ENCODE measurements around the gene ALKBH4.
"Not testable (repeated sequence)": the region's sequence is repeated elsewhere in the genome, so short reads cannot be mapped to it uniquely, and the experiment has no call there.

ALKBH4 gene

GRCh38 chr7:102478314-102479208 is 13.9 kb upstream of the ALKBH4 start, which contains the start of gene POLR2J:
Gene POLR2J, minus strand, starts transcription at chr7:102478922. Its CDS starts 62 bp downstream, at chr7:102478860.
- peak; percentile 16 to 87 for DNase-seq

GRCh38 chr7:102474736-102475435 is 10.2 kb upstream of the ALKBH4 start:
- DNase-seq: not testable (repeated sequence)

- not testable (repeated sequence) for DNase-seq
These were observed 9.5 kb upstream of the ALKBH4 start for GRCh38 chr7:102474116-102474515.

DNA sequence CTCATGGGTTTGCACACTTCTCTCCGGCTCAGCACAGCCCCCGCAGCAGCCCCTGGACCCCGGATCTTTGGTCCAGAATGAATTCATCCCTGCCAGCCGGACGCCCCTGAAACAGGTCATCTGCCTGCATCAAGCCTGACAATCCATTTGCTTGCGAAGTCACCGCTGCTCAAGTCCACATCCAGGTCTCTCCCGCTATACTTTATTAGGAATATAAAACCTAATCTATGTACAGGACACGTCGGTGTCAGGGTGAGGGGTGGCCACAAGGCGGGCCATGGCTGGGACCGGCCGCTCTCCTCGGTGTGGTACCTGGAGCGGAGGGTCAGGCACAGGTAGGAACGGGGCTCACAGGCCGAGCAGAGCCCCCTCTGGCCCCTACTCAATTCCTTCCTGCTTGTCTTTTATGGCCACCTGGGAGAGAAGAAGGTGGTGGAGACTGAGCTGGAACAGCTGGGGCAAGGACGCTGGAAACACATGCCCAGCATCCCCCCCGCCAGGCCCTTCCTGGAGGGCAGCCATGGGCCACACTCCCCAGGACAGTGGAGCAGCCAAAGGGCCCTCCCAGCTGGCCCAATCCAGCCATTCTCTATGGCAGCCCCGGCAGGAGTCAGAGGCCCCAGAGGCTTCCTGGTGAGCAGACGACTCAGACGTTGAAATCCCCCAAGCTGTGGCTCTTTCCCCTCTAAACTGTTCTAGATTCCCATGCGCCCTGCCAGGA is 8.8 kb upstream of the ALKBH4 start:
- no peak for DNase-seq

DNA sequence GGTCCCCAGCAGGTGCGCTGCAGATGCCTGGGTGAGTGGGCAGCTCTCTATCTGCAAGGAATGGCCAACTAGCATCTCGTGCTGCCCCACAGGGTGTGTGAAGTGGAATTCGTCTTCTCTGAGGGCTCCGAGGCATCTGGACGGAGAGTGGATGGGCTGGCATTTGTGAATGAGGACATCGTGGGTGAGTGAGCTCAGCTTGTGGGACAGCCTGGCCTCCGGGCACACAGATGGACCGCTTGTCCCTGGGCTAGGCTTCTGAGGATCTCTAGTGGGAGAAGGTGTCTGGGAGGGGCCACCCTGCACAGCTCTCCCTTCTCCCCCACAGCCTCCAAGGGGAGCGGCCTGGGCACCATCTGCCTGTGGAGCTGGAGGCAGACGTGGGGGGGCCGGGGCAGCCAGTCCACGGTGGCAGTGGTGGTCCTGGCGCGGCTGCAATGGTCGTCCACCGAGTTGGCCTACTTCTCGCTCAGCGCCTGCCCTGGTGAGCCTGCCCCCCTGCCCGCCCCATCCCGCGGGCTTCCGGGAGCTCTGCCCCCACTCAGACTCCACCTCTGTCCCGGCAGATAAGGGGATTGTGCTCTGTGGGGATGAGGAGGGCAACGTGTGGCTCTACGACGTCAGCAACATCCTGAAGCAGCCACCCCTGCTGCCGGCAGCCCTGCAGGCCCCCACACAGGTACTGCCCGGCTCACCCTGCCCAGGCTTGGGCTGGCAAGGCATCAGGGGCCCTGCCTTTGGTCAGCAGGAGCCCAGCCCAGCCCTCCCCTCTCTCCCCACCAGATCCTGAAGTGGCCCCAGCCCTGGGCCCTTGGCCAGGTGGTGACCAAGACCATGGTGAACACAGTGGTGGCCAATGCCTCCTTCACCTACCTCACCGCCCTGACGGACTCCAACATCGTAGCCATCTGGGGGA is 7.7 kb upstream of the ALKBH4 start:
- no peak for DNase-seq

DNA sequence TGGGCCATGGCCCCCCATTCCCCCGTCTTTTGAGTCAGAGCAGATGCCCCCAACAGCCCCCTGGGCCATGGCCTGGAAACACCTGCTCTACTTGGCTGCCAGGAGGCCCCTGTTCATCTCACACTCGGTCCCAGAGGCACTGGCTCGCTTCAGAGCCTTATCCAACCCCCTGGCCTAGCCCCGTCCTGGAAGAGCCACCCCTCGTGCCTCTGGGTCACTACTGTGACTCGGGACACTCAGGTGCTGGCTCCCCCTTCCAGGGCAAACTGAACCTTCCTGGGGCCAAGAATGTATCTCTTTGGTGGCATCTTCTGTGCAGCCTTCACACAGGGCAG is 7.1 kb upstream of the ALKBH4 start:
- no peak for DNase-seq

DNA sequence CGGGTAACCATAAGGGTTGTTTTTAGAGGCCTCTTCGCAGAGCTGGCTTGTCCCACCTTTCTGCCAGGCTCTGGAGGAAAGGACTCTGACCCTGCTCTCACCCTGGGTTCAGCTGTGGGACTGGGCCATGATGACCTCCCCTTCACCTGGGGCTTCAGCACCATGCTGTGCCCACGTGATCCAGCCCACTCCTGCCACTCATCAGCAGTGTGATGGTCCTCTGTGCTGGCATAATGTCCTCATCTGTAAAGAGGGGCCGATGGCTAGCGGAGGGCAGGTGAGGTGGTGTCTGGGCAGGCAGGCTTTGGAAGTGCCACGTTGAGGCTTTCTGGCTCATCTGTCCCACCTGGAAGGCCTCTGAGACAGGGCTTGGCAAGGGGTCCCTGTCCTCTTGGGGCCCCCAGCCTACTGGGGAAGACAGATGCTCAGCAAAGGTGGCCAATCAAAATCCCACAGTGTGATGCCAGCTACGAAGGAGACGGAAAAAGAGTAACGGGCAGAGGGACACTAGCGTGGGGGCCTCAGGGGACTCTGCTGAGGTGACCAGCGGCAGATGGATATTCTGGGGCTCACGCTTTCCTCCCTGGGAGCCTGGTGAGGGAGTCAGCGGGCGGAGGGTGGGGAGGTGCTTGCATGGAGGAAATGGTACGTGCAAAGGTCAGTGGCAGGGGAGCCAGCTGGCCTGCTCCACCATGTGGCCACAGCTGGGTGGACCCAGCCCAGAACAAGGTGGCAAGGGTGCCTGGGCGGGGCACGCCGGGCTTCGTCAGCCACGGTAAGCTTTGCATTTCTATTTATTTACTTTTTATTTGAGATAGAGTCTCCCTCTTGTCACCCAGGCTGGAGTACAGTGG is 5.5 kb upstream of the ALKBH4 start:
- DNase-seq: no peak

DNA sequence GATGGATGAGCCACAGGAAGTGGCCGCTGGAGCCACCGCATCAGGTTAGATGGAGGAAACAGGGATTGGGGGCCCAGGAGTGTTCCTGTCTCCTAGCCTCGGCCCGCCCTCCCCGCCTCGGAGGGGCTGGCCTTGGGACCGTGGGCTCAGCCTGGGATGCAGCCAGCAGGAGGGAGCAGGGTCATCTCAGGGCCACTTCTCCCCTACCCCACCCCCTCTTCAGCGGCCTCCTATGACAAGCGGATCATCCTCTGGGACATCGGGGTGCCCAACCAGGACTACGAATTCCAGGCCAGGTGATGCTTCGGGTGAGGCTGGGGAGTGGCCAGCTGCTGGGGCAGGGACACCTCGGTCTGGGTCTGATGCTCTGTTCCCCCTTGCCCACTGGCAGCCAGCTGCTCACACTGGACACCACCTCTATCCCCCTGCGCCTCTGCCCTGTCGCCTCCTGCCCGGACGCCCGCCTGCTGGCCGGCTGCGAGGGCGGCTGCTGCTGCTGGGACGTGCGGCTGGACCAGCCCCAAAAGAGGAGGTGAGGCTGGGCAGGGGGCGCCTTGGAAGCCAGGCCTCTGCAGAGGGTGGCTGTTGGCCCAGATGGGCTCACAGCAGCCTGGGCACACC is 4.8 kb upstream of the ALKBH4 start:
- DNase-seq: no peak

DNA sequence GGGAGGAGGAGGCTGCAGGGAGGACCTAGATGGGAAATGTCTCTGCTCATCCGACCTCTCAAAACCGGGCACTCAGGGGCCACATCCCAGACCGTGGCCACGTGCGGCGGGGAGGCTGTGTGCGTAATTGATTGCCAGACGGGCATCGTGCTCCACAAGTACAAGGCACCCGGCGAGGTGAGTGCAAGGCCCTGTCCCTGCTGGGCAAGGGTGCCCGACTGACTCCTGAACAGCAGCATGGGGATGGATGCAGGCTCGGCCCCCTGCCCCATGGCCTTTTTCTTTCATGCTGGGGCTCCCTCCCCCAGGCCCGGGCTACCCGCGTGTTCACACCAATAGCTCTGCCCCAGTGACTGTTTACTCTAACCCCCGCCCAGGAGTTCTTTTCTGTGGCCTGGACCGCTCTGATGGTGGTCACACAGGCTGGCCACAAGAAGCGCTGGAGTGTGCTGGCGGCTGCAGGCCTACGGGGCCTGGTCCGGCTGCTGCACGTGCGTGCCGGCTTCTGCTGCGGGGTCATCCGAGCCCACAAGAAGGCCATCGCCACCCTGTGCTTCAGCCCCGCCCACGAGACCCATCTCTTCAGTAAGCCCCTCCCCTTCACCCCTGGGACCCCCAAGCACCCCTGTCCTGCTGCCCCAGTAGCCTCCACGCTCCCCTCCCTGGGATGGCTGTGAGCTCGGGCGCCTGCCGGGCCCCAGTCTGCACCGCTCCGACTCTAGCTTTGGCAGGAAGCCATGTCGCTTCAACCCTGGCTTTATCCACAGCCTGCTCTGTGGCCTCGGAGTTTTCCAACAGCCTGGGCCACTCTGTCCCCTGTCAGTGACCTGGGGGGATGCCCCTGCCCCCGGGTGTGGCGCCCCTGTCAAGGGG is 4.1 kb upstream of the ALKBH4 start:
- DNase-seq: no peak

- no peak for DNase-seq
These were observed 3.2 kb upstream of the ALKBH4 start for GRCh38 chr7:102467581-102468477.

DNA sequence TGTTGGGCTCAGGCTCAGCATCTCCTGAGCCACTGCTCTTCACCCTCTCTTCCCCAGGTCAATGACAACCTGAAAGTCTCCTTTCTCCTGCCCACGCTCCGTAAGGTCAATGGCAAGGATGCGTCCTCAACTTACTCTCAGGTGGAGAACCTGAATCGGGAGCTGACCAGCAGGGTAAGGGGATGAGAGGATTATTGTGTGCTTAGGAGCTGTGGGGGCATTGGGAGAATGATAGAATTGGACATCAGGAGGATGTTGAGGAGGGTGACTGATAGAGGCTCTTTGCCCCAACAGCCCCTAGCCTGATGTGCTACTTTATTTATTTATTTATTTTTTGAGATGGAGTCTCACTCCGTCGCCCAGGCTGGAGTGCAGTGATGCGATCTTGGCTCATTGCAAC is 1.4 kb upstream of the ALKBH4 start:
- no peak for DNase-seq

DNA sequence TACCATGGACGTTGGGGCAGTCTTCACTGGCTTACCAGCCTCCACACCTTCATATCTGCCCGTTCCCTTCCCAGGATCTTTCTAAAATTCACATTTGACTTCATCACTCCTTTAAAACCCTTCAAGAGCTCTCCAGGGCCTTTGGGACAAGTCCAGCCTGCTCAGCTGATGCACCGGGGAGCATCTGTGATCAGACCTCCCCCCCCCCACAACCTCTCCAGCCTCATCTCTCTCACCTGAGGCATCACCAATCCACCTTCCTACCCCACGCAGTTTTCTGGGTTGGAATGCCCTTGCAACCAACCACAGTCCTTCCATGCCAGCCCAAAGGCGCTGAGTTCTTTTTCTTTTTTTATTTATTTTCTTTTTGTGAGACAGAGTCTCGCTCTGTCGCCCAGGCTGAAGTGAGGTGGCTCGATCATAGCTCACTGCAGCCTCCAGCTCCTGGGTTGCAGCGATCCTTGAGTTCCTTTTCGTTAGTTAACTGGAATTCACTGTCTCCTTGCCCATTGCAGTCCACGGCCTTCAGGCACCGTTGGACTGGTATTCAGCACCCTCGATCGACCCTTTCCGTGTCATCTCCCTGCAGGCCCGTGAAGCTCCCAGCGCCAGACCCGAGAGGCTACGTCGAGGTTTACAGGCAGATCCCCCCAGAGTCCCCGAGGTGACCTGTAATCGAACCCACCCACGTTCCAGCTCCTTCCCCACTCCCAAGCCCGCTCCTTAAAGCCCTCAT is 654 bp downstream of the ALKBH4 start:
- DNase-seq: peak; percentile 5 to 23

DNA sequence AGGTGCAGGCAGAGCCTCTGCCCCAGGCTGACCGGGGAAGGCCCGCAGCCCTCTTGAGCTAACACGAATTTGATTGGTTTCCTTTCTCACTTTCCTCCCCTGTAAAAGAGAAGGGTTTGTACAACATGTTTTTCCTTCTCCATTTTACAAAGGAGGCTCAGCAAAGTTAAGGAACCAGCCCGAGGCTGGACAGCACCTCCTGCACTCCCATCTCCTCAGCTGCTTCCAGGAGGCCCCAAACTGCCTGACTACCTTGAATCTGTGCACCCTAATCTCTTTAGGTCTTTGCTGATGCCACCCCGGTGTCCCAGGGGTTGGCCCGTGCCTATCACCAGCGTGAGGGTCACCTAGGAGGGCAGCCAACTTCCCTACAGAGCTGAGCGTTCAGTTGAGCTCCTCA is 4.2 kb downstream of the ALKBH4 start:
- no peak for DNase-seq

- no peak for DNase-seq
These were observed 5.3 kb downstream of the ALKBH4 start for GRCh38 chr7:102459221-102459844.

DNA sequence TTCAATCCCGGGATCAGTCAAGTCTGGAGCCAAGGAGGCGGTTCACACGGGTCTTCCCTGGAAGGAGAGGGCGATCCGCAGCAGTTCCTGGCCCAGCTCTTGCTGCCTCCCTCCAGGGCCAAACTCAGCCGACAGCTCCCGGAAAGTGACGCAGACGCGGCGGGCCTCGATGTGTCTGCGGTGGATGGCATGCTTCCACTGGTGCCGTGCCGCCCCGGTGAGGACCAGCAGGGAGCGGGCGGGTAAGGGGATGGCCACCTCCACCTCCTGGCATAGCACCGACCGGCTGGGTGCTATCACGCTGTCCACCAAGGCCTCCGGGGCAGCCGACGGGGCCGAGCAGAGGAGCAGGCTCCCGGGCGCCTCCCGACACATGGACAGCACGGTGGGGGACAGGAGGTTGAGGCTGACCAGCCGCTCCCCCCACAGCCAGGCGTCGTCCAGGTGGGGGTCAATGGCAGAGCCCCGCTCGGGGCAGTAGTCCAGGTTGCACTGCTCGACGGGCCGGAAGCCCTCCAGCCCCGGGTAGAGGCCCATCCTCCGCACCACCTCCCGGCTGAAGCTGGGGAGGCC is 7.2 kb downstream of the ALKBH4 start:
- DNase-seq: no peak

- DNase-seq: no peak
These were observed 8.3 kb downstream of the ALKBH4 start for GRCh38 chr7:102456327-102456726.

DNA sequence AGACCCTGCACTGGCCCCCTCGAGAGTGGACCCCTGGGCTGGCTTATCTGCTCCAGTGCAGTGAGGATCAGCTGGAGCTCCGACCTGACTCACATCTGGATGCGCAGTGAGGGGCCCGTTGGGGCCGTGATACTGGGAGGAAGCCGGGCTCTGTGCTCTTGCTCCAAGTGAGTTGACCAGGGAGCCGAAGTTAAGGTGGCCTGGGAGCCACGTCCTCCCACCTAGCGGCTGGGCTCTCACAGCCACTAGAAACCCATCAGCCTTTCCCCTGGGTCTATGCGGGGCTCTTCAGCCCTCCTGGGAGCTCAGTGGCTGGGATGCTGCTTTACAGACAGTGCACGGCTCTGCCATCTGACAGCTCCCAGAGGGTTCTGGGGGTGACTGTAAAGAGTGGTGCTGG is 9.1 kb downstream of the ALKBH4 start:
- DNase-seq: no peak

Measured in inflammatory macrophage (primary cell).